Muscle of leg (tissue), 11 donors: Measurements from ENCODE around the gene PALM. TPM values are rescaled to one million over a fixed set of nuclear protein-coding genes. Genes with fewer than 3 reads are reported as not detected.
"Not testable (repeated sequence)": the region's sequence is repeated elsewhere in the genome, so short reads cannot be mapped to it uniquely, and the experiment has no call there.

Experiments
- DNase-seq: peaks from one replicate; pipeline ENCODE4 v3.0.0; 2013
- H3K27ac ChIP-seq: one replicate; pipeline ENCODE4 v1.5.1; 2013; ENCODE audit warnings: mild to moderate bottlenecking, low read length, control low read depth
- H3K27me3 ChIP-seq: one replicate; pipeline ENCODE4 v1.6.1; 2013; ENCODE audit warnings: low read length; ENCODE audit not compliant: control insufficient read depth, insufficient read depth
- H3K36me3 ChIP-seq: one replicate; pipeline ENCODE4 v1.6.1; 2013; ENCODE audit warnings: low read length; ENCODE audit not compliant: control insufficient read depth, insufficient read depth
- H3K4me1 ChIP-seq: one replicate; pipeline ENCODE4 v1.6.1; 2013; ENCODE audit warnings: low read length; ENCODE audit not compliant: control insufficient read depth, insufficient read depth
- H3K4me3 ChIP-seq: one replicate; pipeline ENCODE4 v1.5.1; 2013; ENCODE audit warnings: low read length, control low read depth
- H3K9me3 ChIP-seq: replicated peaks from 2 replicates; pipeline ENCODE4 v1.6.1; 2013; ENCODE audit warnings: low read depth, low read length; ENCODE audit not compliant: control insufficient read depth
- WGBS: methylation state at CpG from one replicate; pipeline ENCODE4 v1.1.5; 2013; ENCODE audit warnings: missing lambda C conversion rate; ENCODE audit not compliant: insufficient coverage; 5-methylcytosine and 5-hydroxymethylcytosine counted together
- polyA plus RNA-seq, 8 donors: library from polyadenylated mRNA; unstranded; fragments of 120-200 nt; gene quantifications; one replicate each; pipeline versions ENCODE4 v1.2.1 to v1.2.3, GENCODE V29; 2013; ENCODE audit warnings: inconsistent platforms in 1 of 8, low replicate concordance in 1 of 8; ENCODE audit not compliant: insufficient read length in 8 of 8, insufficient read depth in 1 of 8
- total RNA-seq: library from RNA; stranded (reverse); fragments of 120-200 nt; gene quantifications from one replicate; pipeline ENCODE4 v1.2.4, GENCODE V29; 2013

Gene PALM
- total and polyA plus RNA-seq, 9 donors = 23.7 to 56.7 (median 36.6) TPM

- WGBS = 94% methylated on average over 8 of the region's 16 CpGs
- Histone ChIP-seq H3K4me1 (peaks cover 15% of the 10 kb centered on the region), H3K36me3 (peaks cover 7% of the 10 kb centered on the region)
Observed at GRCh38 chr19:731000-731399, 22.3 kb downstream of the PALM start.

GRCh38 chr19:732148-733069, 23.7 kb downstream of the PALM start:
- H3K4me1 ChIP-seq = peaks cover 12% of the 10 kb centered on the region
- WGBS = 69% methylated on average over 18 of the region's 24 CpGs
- H3K27ac ChIP-seq = no peak overlapping the region
- H3K4me3 ChIP-seq = no peak overlapping the region
- peaks cover 13% of the 10 kb centered on the region for H3K36me3 ChIP-seq
- no peak for DNase-seq
- no peaks in the 10 kb centered on the region for H3K9me3 ChIP-seq
- no peaks in the 10 kb centered on the region for H3K27me3 ChIP-seq

More at GRCh38 chr19:731000-731399, 22.3 kb downstream of the PALM start:
- Histone ChIP-seq H3K4me3 (no peak overlapping the region), H3K9me3 (no peaks in the 10 kb centered on the region), H3K27ac (no peak overlapping the region), H3K27me3 (no peaks in the 10 kb centered on the region)
- DNase-seq = no peak

DNA sequence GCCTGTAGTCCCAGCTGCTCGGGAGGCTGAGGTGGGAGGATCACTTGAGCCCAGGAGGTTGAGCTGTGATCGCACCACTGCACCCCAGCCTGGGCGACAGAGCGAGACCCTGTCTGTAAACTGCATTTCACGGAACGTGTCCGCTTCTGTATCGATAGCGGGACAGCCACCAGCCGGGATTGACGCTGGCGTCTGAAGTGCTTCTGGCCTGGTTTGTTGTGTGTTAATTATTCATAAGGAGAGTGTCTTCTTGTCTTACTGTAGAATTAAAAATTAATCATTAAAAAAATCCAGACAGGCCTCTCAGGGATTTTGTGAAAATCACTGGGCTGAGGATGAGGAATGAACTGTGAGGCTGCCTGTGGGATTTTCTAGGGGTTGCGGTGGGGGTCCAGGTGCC, 26.0 kb downstream of the PALM start:
- Histone ChIP-seq H3K27ac (no peak overlapping the region), H3K4me3 (no peak overlapping the region), H3K4me1 (peaks cover 2% of the 10 kb centered on the region), H3K27me3 (no peaks in the 10 kb centered on the region), H3K36me3 (peaks cover 13% of the 10 kb centered on the region), H3K9me3 (no peaks in the 10 kb centered on the region)
- WGBS = 50% methylated on average over 2 of the region's 13 CpGs
- no peak for DNase-seq

GRCh38 chr19:736125-736524, 27.4 kb downstream of the PALM start:
- Histone ChIP-seq H3K27me3 (no peaks in the 10 kb centered on the region), H3K27ac (no peak overlapping the region), H3K9me3 (no peaks in the 10 kb centered on the region), H3K4me1 (peaks cover 2% of the 10 kb centered on the region), H3K36me3 (peaks cover 10% of the 10 kb centered on the region), H3K4me3 (no peak overlapping the region)
- WGBS = 83% methylated on average over 31 of the region's 32 CpGs
- no peak for DNase-seq

- no peak overlapping the region for H3K4me3 ChIP-seq
- no peaks in the 10 kb centered on the region for H3K27me3 ChIP-seq
- H3K4me1 ChIP-seq = peaks cover 2% of the 10 kb centered on the region
- H3K36me3 ChIP-seq = peaks cover 6% of the 10 kb centered on the region
- no peaks in the 10 kb centered on the region for H3K9me3 ChIP-seq
- DNase-seq = no peak
- WGBS = 37% methylated on average over 22 of the region's 22 CpGs
- no peak overlapping the region for H3K27ac ChIP-seq
Observed at GRCh38 chr19:737591-738093, 28.9 kb downstream of the PALM start.

GRCh38 chr19:738509-739128, 29.9 kb downstream of the PALM start:
- Histone ChIP-seq H3K4me1 (peaks cover 11% of the 10 kb centered on the region), H3K36me3 (peaks cover 6% of the 10 kb centered on the region), H3K4me3 (no peak overlapping the region), H3K9me3 (no peaks in the 10 kb centered on the region), H3K27ac (no peak overlapping the region), H3K27me3 (no peaks in the 10 kb centered on the region)
- WGBS = 85% methylated on average over 23 of the region's 23 CpGs
- no peak for DNase-seq

GRCh38 chr19:739998-740715, 31.4 kb downstream of the PALM start:
- DNase-seq = no peak
- Histone ChIP-seq H3K4me1 (peaks cover 9% of the 10 kb centered on the region), H3K4me3 (no peak overlapping the region), H3K9me3 (peaks cover 4% of the 10 kb centered on the region), H3K27ac (no peak overlapping the region), H3K36me3 (peaks cover 6% of the 10 kb centered on the region), H3K27me3 (no peaks in the 10 kb centered on the region)
- WGBS = 81% methylated on average over 31 of the region's 36 CpGs

DNA sequence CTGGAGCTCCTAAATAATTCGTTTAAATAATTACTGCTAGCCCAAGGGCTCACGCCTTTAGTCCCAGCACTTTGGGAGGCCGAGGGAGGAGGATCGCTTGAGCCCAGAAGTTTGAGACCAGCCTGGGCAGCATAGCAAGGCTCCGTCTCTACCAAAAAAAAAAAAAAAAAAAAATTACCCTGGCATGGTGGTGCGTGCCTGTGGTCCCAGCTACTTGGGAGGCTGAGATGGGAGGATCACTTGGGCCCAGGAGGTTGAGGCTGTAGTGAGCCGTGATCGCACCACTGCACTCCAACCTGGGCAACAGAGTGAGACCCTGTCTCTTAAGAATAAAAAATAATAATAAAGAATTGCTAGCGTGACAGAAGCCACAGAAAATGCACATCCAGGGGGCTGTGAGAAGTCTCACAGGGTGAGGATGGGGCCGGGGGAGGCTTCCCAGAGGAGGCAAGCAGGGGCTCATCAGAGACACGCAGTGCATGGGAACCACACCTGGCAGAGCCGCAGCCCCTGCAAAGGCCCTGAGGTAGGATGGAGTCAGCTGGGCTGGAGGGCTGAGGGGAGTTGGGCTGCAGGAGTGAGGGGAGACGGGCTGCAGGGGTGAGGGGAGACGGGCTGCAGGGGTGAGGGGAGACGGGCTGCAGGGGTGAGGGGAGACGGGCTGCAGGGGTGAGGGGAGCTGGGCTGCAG, 32.2 kb downstream of the PALM start:
- not testable (repeated sequence) for H3K36me3 ChIP-seq, H3K4me3 ChIP-seq, H3K9me3 ChIP-seq, H3K27me3 ChIP-seq, H3K4me1 ChIP-seq, DNase-seq, H3K27ac ChIP-seq
- WGBS = 71% methylated on average over 6 of the region's 16 CpGs

- WGBS = 72% methylated on average over 14 of the region's 19 CpGs
- Histone ChIP-seq H3K27me3 (no peaks in the 10 kb centered on the region), H3K27ac (no peak overlapping the region), H3K4me1 (peaks cover 9% of the 10 kb centered on the region), H3K4me3 (no peak overlapping the region), H3K9me3 (peaks cover 4% of the 10 kb centered on the region), H3K36me3 (no peaks in the 10 kb centered on the region)
- no peak for DNase-seq
Observed at GRCh38 chr19:741506-742131, 32.9 kb downstream of the PALM start.
